ENCODE results near the gene TBX19.

DNA sequence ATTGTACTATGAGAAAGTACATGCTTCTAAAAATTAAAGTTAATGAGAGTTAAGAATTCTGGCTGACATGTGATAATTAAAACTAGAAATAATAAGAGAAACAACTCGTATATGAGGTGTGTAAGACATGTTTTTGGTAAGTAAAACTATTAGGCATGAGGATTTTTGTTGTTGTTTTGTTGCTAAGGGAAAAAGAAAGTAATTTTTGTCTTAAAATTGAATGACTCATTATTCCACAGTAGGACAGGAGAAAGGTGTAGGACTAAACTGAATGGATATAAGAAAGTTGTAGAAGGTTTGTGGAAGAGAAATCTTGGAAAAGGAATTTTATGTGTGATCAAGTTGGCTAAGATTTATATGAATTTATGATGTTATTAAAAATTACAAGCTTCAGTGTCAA lies 54.8 kb downstream of the TBX19 start:
- TF ChIP-seq POLR2A (IDR thresholded peaks at IDR 0.05; ENCODE audit: control extremely low read depth in 1 of 2, low read depth in 2 of 2, low read length in 2 of 2) (no peak), ZNF274 (IDR thresholded peaks at IDR 0.05; ENCODE audit: borderline replicate concordance, extremely low read depth, low read length) (no peak)
- TF ChIP-seq, protein P1, sequence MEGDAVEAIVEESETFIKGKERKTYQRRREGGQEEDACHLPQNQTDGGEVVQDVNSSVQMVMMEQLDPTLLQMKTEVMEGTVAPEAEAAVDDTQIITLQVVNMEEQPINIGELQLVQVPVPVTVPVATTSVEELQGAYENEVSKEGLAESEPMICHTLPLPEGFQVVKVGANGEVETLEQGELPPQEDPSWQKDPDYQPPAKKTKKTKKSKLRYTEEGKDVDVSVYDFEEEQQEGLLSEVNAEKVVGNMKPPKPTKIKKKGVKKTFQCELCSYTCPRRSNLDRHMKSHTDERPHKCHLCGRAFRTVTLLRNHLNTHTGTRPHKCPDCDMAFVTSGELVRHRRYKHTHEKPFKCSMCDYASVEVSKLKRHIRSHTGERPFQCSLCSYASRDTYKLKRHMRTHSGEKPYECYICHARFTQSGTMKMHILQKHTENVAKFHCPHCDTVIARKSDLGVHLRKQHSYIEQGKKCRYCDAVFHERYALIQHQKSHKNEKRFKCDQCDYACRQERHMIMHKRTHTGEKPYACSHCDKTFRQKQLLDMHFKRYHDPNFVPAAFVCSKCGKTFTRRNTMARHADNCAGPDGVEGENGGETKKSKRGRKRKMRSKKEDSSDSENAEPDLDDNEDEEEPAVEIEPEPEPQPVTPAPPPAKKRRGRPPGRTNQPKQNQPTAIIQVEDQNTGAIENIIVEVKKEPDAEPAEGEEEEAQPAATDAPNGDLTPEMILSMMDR (IDR thresholded peaks at IDR 0.05; ENCODE audit: control extremely low read depth in 1 of 3, insufficient read depth in 1 of 3, low read depth in 1 of 3, low read length in 3 of 3), result no peak

Measured in H1 (cell line).